ENCODE data around the gene OR4C16.

Gene OR4C16, protein sequence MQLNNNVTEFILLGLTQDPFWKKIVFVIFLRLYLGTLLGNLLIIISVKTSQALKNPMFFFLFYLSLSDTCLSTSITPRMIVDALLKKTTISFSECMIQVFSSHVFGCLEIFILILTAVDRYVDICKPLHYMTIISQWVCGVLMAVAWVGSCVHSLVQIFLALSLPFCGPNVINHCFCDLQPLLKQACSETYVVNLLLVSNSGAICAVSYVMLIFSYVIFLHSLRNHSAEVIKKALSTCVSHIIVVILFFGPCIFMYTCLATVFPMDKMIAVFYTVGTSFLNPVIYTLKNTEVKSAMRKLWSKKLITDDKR

DNA sequence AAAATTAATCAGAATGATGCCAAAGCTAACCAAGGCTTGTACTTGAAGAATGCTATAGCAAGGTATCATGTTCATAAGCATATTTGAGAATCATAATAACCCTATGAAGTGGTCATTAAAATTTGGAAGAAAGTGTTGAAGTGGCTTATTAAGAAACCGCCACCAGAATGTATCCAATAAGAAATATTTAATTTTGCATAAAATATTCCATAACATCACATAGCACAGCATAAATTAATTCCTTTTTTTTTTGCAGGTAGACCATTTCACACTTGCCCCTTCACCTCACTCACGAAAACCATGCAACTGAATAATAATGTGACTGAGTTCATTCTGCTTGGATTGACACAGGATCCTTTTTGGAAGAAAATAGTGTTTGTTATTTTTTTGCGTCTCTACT is at the start of gene OR4C16:
Gene OR4C16 (plus strand): TSS at position 301 of the 400 bp plus-strand sequence. CDS start 0 bp downstream, at position 301.
- Mint-ChIP-seq H3K27me3 (ENCODE audit: low read depth) (no peaks in the 10 kb centered on the region), H3K36me3 (ENCODE audit: low read depth) (no peaks in the 10 kb centered on the region), H3K9me3 (peaks cover 26% of the 10 kb centered on the region), H3K4me1 (no peaks in the 10 kb centered on the region), H3K27ac (no peak within 1 kb of the TSS), H3K4me3 (no peak within 1 kb of the TSS)
- TF ChIP-seq, protein P1, sequence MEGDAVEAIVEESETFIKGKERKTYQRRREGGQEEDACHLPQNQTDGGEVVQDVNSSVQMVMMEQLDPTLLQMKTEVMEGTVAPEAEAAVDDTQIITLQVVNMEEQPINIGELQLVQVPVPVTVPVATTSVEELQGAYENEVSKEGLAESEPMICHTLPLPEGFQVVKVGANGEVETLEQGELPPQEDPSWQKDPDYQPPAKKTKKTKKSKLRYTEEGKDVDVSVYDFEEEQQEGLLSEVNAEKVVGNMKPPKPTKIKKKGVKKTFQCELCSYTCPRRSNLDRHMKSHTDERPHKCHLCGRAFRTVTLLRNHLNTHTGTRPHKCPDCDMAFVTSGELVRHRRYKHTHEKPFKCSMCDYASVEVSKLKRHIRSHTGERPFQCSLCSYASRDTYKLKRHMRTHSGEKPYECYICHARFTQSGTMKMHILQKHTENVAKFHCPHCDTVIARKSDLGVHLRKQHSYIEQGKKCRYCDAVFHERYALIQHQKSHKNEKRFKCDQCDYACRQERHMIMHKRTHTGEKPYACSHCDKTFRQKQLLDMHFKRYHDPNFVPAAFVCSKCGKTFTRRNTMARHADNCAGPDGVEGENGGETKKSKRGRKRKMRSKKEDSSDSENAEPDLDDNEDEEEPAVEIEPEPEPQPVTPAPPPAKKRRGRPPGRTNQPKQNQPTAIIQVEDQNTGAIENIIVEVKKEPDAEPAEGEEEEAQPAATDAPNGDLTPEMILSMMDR (IDR thresholded peaks at IDR 0.05; ENCODE audit: unreplicated experiment in 3 of 3) = no peak

DNA sequence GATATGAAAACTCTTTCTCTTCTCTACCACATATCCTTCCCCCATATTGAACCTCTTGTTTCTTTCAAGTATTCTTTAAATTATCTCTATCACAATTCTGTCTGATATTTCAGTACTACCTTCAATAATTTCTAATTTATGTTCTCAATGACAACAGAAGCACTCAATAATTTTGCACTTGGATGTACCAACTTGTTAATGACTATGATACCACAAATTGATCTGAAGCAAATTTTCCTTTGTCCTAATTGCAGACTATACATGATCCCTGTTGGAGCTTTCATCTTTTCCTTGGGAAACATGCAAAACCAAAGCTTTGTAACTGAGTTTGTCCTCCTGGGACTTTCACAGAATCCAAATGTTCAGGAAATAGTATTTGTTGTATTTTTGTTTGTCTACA is 17.8 kb upstream of the OR4C16 start, which contains the start of gene OR4C15:
Gene OR4C15 (plus strand): TSS at position 301 of the 400 bp plus-strand sequence. CDS start 0 bp downstream, at position 301.
- no peak within 1 kb of the TSS for H3K4me3 Mint-ChIP-seq
- TF ChIP-seq, protein P1 (IDR thresholded peaks at IDR 0.05; ENCODE audit: unreplicated experiment in 3 of 3) = no peak
- H3K27me3 Mint-ChIP-seq (ENCODE audit: low read depth) = no peaks in the 10 kb centered on the region
- H3K36me3 Mint-ChIP-seq (ENCODE audit: low read depth) = no peaks in the 10 kb centered on the region
- H3K9me3 Mint-ChIP-seq = peaks cover 33% of the 10 kb centered on the region
- no peak within 1 kb of the TSS for H3K27ac Mint-ChIP-seq
- no peaks in the 10 kb centered on the region for H3K4me1 Mint-ChIP-seq

DNA sequence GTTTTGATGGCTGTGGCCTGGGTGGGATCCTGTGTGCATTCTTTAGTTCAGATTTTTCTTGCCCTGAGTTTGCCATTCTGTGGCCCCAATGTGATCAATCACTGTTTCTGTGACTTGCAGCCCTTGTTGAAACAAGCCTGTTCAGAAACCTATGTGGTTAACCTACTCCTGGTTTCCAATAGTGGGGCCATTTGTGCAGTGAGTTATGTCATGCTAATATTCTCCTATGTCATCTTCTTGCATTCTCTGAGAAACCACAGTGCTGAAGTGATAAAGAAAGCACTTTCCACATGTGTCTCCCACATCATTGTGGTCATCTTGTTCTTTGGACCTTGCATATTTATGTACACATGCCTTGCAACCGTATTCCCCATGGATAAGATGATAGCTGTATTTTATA is 620 bp downstream of the OR4C16 start:
- Mint-ChIP-seq H3K4me1 (no peaks in the 10 kb centered on the region), H3K4me3 (no peak overlapping the region), H3K27ac (no peak overlapping the region), H3K27me3 (ENCODE audit: low read depth) (no peaks in the 10 kb centered on the region), H3K9me3 (peaks cover 32% of the 10 kb centered on the region), H3K36me3 (ENCODE audit: low read depth) (no peaks in the 10 kb centered on the region)
- TF ChIP-seq, protein P1 (IDR thresholded peaks at IDR 0.05; ENCODE audit: unreplicated experiment in 3 of 3) = no peak

DNA sequence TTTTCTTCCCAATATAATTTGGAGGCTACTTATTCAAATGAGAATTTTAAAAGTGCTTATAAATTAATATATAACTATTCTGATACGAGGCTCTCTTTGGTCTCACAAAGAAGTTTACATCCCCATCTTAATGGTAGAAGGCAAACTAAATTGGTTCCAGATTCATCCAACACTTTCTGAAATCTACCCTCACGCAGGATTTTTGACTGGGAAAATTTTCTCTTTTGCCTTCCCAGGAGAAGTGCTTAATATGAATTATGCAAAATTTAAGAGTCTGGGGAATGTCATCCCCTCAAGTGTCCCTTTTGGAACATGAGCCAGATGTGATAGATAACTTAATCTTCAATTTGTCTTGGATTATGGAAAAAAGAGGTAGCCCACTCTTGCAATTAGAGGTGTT is 35.6 kb downstream of the OR4C16 start, which contains the start of gene OR4C11:
Gene OR4C11 (minus strand): TSS at position 101 of the 400 bp plus-strand sequence. CDS start 3,272 bp downstream, outside the sequence.
- TF ChIP-seq, protein P1 (IDR thresholded peaks at IDR 0.05; ENCODE audit: unreplicated experiment in 3 of 3) = no peak
- no peaks in the 10 kb centered on the region for H3K36me3 Mint-ChIP-seq (ENCODE audit: low read depth)
- no peaks in the 10 kb centered on the region for H3K27me3 Mint-ChIP-seq (ENCODE audit: low read depth)
- H3K4me1 Mint-ChIP-seq = no peaks in the 10 kb centered on the region
- peaks cover 6% of the 10 kb centered on the region for H3K9me3 Mint-ChIP-seq
- no peak within 1 kb of the TSS for H3K27ac Mint-ChIP-seq
- no peak within 1 kb of the TSS for H3K4me3 Mint-ChIP-seq
